ENCODE measurements around the gene PIPOX.

PIPOX gene, protein sequence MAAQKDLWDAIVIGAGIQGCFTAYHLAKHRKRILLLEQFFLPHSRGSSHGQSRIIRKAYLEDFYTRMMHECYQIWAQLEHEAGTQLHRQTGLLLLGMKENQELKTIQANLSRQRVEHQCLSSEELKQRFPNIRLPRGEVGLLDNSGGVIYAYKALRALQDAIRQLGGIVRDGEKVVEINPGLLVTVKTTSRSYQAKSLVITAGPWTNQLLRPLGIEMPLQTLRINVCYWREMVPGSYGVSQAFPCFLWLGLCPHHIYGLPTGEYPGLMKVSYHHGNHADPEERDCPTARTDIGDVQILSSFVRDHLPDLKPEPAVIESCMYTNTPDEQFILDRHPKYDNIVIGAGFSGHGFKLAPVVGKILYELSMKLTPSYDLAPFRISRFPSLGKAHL

DNA sequence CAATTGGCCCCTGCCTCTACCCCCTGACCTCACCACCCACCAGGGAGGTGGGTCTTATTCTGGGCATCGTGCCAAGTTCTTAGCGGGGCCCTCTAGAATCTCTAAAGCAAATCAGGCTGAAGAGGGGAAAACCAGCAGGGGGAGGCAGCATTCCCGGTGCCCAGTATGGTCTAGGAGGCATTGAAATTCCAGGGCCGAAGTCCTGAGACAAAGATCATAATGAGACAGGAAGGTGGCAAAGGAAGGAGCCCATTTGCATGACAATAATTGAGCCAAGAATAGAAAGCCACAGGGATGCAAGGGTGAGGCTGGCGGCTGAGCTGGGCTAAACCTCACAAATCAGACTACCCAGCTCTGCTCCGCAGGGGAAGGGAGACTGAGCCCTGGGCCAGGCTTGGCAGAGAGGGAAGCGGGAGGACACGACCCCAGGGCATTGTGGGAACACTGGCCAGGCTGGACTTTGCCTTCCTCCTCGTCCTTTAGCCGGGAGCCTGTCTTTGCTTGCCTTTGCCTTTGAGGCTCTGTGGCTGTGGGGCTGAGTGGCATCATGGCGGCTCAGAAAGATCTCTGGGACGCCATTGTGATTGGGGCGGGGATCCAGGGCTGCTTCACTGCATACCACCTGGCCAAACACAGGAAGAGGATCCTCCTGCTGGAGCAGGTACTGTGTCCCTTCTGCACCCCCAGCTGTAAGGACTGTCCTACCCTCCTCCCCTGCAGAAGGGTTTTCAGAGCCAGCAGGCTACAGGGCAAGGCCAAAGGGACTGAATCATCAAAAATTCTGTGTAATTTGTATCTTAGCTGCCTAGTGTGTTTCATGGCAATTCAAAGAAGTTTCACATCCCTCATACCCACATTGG is at the start of gene PIPOX:
PIPOX (plus strand) TSS at position 463 of the 860 bp plus-strand sequence; CDS start at position 548, 85 bp downstream.
- DNase-seq = peak; percentile 94

DNA sequence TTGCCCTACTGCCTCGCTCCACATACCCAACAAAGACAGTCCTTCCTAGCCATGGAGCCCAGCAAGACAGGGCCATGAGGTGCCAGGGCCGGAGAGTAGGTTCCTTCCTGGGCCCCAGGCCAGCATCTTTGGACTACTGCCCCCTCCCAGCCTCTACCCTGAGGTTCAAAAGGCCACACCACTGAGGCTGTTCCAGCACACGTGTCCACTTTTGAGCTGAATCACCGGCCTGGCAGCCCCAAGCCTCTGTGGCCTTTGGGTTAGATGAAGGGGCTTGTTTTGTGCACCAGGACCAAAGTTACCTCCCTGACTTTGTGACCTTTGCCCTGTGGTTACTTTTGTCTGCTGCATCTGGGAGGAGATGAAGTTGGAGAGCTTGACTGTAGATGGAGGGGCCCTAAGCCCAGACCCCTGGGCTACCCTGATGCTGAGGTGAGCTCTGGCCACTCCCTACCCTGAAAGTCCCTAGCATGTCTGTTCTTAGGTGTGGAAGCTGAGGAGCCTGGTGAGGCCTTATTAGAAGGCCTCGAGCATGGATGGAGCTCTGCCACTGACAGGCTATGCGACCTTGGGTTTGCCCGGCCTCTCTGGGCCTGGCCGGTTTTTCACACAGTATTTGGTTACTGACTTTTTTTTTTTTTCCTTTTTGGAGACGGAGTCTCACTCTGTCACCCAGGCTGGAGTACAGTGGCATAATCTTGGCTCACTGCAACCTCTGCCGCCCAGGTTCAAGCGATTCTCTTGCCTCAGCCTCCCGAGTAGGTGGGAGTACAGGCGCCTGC is 49.1 kb upstream of the PIPOX start:
- DNase-seq = no peak

DNA sequence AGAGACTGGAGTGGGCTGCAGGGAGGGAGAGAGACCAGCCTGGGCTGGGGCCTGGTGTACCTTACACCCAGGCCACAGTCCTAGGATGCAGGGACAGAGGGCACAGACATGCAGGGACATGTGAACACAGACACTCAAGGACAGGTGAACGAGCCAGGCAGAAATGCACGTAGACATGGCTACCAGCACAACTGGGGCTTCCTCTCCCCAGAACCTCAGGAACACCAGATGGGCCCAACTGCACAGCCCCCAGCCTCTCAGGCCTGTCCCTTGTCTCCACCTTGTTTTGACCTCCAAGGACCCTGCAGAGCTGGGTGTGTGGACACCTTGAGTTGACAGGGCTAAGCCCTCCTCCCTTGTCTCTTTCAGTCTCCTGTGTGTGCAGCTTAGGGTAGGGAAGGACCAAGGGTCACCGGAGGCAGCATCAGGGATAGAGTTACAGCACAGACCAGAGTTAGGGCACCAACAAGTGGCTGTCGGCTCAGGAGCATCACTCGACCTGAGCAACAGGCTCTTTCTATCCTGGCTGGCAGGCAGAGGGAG is 46.3 kb upstream of the PIPOX start:
- DNase-seq = no peak

DNA sequence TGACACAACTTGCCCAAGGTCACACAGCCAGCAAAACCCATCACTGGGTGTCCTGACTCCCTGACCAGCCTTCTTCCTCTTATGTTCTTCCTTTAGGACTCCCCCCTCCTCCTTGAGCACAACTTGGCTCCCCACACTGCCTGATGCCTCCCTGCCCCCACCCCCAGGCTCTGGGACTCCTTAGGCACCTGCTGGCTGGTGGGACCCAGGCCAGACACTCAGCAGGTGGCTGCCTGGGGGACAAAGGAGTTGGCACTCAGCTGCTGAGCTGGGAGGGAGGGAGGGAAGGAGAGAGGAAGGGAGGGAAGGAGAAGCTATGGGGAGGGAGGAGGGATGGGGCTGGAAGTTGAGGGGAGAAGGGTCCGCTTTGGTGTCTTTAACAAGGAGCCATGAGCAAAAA is 45.1 kb upstream of the PIPOX start:
- no peak for DNase-seq

DNA sequence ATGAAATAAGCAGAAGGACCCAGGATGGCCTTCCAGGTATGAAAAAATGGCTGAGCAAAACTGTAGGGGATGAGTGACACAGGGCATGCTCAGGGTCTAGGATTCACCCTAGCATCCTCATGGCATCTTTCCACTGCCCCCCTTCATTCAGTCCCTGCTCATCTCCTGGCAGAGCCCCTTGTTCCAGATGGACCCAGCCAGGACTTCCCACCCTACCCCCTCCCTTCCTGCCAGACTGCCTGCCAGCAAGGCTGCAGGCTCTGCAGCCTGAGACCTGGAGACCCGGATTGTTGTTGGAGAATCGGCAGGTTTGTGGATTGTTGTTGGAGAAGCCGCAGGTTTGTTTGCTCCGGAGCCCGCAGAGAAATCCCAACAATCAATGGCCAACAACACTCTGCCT is 43.7 kb upstream of the PIPOX start:
- no peak for DNase-seq

DNA sequence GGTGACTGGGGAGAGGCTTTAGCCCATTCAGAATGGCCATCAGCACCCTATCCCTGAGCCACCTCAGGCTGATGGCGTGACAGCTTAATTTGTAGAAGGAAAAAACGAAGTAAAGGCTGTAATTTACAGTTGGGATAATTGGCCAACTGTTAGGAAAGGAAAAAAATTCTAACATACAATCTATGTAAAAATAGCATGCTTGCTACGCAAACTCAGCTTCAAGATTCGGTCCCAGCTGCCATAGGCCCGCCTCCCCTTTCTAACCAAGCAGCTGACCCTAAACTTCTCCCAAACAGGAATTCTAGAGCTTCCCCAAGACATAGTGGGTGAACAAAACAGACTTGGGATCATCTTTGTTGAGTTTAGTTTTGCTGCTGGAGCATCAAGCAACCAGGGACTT is 42.0 kb upstream of the PIPOX start:
- no peak for DNase-seq

DNA sequence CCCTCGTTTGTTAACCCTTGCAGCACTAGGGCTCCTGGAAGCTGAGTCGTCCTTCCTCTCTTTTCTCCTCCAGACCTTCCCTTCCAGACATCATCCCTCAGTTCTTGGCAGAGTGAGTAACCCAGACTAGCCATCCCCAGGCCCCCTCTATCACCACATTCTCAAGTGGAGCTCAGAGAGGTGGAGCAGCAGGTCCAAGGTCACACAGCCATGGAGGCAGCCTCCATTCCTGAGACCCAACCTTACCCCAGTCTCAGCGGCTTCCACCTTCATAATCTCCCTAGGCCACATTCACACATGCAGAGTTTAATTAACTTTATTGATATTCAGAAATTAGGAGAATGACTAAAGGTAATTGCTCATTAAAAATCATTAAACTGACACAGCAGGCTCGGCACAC is 40.1 kb upstream of the PIPOX start:
- DNase-seq = no peak

DNA sequence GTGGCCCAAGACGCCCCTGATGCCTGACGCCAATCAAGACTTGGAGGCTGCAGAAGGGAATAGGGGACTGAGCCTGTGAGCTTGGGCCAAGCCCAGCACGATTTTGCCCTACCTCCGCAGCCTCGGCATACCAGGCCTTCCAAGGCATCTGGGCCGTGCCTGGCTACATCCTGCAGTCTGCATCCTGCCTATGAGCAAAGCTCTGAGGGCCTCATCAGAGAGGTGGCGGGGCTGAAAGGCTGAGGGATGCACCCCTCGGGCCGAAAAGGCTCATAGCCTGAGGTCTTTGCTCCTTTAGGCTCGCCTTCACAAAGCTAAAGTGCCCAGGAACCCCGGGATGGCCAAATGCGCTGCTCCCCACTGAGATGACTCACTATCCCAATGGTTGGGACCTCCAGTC is 39.7 kb upstream of the PIPOX start:
- no peak for DNase-seq

DNA sequence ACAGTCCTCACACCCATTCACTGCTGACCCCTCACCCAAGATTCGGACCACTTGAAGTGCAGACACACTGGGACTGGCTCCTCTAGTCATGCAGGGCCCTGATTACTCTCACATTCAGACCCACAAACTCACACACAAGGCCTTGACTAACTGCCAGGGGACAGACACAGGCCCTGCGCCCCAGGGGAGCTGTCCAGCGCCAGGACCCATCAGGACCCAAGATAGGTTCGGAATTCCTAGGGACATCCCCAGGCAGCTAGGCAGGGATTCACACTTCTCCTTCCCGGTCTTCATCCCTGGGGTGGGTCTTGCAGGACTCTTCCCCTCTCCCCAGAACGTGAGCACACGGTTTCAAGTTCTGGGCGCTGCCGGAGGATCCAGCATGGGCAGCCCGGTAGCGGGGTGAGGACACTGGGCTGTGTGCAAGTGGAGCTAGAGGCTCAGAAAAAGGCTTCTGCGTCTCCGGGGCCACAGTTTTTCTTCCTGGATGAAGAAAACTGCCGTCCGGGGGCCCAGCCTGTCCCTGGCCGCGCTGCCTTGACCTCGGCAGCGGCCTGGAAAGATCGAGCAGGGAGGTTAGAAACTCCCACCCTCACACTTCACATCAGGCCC is 38.8 kb upstream of the PIPOX start:
- no peak for DNase-seq

DNA sequence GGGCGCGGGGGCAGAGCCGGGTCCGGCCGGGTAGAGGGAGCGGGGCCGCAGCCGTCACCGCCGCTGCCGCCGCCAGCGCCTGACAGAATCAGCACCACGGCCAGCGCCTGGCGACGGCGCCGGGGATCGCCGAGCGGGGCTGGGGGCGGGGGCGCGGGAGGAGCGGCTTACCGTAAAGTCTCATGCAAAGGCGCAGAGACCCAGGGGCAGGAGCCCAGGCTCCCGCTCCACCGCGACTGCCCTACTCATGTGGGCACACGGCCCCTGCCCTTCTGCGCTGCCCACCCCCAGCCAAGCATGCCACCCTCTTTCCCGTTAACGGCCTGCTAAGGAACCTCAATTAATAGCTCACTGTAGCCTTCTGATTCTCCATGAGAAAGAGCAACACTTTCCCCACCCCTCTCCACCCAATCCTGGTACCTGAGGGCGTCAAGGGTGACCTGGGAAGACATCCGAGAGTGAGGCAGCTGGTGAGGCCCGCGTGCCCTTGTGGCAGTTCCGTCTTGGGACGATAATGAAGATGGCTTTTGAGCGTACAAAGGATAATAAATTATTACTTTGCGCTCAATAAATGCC is 36.9 kb upstream of the PIPOX start, which contains the start of gene SEZ6:
SEZ6 (minus strand) TSS at position 98 of the 576 bp plus-strand sequence. CDS start 164 bp downstream, outside the sequence.
- peak; percentile 78 for DNase-seq

DNA sequence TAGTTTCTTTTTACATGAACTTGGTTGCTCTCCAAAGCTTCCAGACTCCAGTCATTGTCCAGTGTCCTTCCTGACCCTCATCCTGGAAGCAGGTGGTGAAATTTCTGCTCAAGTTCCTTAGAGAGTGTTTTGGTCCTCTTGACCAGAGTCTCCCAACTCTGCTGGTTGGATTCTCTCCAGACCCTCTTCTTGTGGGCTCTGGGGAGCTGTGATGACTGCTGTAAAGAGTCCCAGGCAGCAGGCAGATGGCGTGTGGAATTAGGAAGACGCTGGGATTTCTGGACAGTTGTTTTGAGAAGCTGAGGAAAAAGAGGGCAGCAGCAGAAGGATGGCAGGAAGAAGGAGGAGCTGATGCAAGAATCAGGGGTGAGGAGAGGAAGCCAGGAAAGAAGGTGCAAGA is 35.5 kb upstream of the PIPOX start:
- no peak for DNase-seq

DNA sequence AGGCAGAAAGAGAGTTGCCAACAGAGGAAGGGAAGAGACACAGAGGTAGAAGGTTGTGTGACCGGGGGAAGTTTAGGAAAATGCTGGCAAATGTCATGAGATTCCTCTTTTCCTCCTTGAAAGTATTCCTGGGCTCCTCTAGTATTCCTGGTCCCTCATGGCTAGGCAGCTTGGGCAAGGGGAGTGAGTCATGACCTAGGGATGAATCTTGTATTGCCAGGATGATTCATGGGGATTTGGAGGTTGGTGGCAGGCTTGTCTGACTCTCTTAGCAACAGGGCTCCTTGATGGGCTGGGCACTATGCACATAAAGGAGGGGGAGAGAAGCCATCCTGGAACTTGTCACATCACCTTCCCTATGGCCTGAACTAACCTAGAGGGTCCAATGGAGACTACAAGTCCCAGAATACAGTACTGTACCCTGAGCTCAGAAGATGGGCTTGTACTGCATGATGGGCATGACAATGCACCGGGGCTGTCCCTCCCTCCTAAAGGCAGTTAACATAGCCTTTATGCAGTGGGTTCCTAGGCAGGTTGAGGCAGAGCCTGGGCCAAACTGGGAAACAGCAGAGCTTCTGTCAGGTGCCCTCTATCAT is 35.0 kb upstream of the PIPOX start:
- DNase-seq = no peak

DNA sequence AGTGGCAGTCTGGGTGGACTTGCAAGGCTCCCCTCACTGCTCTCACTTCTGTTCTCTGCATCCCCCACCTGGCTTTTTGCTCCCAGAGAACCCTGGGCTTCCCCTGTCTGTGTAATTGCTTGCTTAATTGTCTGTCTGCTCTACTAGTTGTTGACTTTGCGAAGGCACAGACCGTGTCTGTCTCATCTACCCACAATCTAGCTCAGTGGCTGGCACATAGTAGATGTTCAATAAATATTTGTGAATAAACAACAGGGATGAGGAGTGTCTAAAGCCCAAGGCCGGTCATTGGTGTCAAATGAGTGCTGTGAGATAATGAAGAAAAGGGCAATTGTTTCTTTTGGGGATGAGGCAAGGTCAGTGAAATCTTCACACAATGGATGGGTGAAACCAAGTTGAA is 34.4 kb upstream of the PIPOX start:
- DNase-seq = no peak

DNA sequence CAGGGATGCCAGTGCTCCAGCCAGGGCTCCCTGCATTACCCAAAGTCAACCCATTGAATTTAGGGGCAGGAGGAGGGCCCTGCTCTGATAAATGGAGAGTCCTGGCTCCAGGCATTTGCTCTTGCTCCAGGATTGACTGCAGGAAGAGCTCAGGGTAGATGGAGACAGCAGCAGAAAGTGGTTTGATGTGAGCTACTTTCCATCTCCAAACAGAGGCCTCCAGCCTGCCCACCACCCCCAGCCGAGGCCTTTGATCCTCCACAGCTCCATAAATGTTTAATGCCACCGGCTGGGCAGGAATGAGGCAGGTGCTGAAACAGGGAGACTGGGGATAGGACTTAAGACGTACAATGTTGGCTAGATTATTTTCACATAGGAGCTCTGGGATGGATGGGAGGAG is 32.8 kb upstream of the PIPOX start:
- no peak for DNase-seq

DNA sequence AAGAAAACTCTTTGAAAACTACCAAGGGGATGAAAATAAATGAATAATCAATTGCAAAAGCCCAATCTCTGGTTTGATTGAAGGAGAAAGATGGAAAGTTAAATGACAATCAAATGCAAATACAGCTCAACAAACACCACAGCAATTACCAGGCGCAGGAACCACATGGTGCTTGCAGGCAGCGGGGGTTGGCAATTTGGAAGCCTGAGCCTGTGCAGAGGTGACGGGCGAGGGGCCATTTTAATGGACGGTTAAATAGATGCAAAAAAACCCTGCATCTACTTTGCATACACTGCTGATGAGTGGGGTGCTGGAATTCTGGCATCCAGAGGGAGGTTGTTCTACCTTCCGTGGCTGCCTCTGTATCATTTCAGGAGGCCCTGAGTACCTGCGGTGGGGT is 32.4 kb upstream of the PIPOX start:
- no peak for DNase-seq

DNA sequence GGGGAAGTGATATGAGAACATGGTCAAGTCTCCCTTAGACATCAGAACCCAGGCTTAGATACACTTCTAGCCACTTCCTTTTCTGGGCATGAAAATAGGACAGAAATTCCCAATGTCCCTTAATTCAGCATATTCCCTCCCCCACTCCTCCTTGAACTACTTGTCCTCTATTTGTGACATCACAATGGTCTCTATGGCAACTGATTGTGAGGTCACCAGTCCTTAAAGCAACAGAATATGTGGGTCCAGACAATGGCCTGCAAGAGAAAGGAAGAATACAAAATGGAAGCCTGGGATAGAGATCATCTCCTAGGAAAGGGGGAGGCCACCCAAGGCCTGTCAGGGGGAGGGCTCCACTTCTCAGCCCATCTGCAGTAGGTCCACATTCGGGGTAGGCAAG is 30.4 kb upstream of the PIPOX start:
- DNase-seq = no peak

DNA sequence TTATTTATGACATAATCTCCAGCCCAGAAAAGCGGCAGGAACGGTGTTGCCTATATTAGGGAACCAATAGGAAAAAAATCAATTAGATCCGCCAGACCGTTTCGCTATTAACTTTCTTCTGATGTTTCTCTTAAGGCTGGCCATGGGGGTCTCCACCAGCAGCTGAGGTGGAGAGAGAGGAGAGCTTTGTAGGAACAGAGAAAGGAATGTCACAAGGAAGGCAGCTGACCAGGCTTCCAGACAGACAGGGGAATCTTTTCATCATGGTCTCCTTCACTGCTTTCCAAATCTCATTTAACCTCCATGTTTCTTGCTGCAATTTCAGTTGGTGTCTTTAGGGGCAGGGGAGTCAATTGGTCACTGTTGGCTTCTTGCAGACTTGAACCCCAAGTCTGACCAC is 28.2 kb upstream of the PIPOX start:
- no peak for DNase-seq

DNA sequence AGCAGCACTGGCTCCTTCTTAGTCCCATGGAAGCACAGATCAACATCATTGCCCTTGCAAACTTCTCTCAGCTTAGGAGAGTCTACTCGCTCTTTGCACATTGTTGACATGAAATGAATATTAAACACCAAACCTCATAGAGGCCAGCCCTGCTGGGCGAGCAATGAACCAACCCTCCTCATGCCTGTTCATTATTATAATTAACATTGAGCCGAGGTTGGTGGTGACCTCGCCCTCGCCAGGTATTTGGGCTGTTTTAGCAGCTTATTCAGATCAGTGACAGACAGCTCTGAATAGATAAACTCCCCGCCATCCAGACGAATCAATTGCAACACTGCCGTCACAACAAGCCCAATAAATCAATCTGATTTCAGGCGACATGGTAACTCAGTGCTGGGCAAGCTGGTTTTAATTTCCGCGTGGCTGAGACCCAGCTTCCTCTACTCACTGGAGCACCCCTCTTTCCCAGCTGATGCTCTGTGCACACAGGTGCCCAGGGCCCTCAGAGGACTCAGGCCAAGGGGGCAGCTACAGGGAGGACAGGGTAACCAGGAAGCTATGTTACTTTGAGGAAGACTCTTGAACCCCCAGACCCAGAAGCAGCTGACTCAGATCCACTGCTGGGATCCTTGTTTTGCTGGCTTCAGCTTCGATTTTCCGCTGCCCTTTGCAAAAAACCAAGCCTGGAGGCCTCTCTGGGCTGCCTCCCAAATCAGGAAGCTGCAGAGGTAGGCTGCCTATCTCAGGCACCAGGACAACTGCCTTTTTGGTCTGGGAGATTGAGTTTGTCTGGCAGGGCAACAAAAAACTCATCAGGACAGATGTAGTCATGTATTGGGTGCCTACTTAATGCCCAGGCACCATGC is 26.4 kb upstream of the PIPOX start:
- no peak for DNase-seq

DNA sequence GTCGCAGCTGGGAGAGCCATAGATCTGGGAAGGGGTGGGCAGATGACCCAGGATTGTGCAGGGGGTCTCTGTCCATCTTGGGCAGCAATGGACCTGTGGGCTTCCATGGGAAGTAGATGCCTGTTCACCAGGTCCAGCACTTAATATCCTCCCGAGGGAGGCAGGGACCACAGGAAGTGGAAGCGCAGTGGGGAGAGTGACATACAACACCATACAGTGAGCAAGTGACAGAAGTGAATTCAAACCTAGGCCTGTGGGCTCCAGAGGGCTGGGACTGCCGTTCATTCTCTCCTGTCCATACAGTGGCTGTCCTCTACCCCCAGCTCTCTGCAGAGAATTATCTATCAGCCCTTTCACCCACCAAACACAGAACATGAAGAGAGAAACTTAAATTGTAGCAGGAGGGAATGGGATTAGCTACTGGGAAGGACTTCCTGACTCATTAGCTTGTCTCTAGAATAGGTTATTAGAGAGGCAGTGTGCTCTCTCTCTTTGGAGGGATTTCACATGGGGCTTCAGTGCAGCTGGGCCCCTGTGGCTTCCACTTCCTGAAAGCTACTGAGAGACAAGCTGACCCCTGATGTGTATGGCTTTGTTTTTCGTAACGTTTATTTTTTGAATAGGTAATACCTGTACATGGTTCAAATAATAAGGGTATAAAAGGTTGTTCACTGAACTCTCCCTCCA is 24.0 kb upstream of the PIPOX start:
- DNase-seq = no peak
